Suprapubic skin (tissue), 4 donors: ENCODE measurements around the gene SDSL. TPM values are rescaled to one million over a fixed set of nuclear protein-coding genes. Genes with fewer than 3 reads are reported as not detected.

Source experiments
- DNase-seq, 2 donors: peaks; one replicate each; pipeline ENCODE4 v3.0.0-alpha.2; 2019; ENCODE audit warnings: low spot score in 2 of 2
- H3K27ac ChIP-seq: fragments of 200-600 bp; sonication (generic); one replicate; pipeline ENCODE4 v1.5.1; 2019
- H3K27me3 ChIP-seq: fragments of 200-600 bp; sonication (generic); one replicate; pipeline ENCODE4 v1.5.1; 2019
- H3K36me3 ChIP-seq: fragments of 200-600 bp; sonication (generic); one replicate; pipeline ENCODE4 v1.5.1; 2019
- H3K4me1 ChIP-seq: fragments of 200-600 bp; sonication (generic); one replicate; pipeline ENCODE4 v1.5.1; 2019
- H3K4me3 ChIP-seq: fragments of 200-600 bp; sonication (generic); one replicate; pipeline ENCODE4 v1.5.1; 2019; ENCODE audit warnings: mild to moderate bottlenecking
- H3K9me3 ChIP-seq: fragments of 200-600 bp; sonication (generic); one replicate; pipeline ENCODE4 v1.5.1; 2019
- EP300 ChIP-seq: sonication (generic); formaldehyde crosslinking; IDR thresholded peaks from one replicate; pipeline ENCODE4 v1.6.1; 2017; ENCODE audit warnings: antibody characterized with exemption
- POLR2A ChIP-seq, 2 donors: fragments of 450-650 bp; IDR thresholded peaks; one replicate each; pipeline ENCODE4 v1.6.1; 2017; ENCODE audit warnings: antibody characterized with exemption in 2 of 2, mild to moderate bottlenecking in 2 of 2, moderate library complexity in 2 of 2
- POLR2AphosphoS5 ChIP-seq, 3 donors: sonication (generic); formaldehyde crosslinking; IDR thresholded peaks; one replicate each; pipeline ENCODE4 v1.6.1; 2017; ENCODE audit warnings: antibody characterized with exemption in 3 of 3
- WGBS: methylation state at CpG from one replicate; pipeline ENCODE4 v1.1.5; 2018; 5-methylcytosine and 5-hydroxymethylcytosine counted together
- total RNA-seq, 4 donors: library from RNA; depleted of rRNA; stranded (reverse); fragments of >200 nt; gene quantifications; one replicate each; pipeline ENCODE4 v1.1.0, GENCODE V29; 2016
- TF ChIP-seq, protein P1 (sequence below), 2 donors: fragments of 200-600 bp in 1 of 2; fragments of 450-650 bp in 1 of 2; sonication (generic) in 1 of 2; IDR thresholded peaks; one replicate each; pipeline ENCODE4 v1.5.1; 2016 to 2019; ENCODE audit warnings: antibody characterized with exemption in 2 of 2, mild to moderate bottlenecking in 1 of 2, moderate library complexity in 1 of 2

Gene SDSL
- total RNA-seq, 4 donors from 2014 or later: 0.56 to 2.2 (median 1.2) TPM; not detected in 1

DNA sequence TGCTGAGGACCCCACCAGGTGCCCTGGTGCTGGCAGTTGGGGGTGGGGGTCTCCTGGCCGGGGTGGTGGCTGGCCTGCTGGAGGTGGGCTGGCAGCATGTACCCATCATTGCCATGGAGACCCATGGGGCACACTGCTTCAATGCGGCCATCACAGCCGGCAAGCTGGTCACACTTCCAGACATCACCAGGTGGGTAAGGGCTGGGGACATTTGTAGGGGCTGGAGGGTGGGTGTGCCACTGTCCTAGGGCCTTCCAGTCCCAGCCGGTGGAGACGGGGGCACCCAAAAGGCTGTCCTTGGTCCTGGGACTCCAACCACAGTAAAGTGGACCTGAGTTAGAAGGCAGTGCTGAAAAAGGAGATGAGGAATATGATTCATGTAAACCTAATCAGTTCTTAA, 13.2 kb downstream of the SDSL start:
- TF ChIP-seq POLR2AphosphoS5 (IDR thresholded peaks at IDR 0.05) (no peak), POLR2A (IDR thresholded peaks at IDR 0.05) (no peak), EP300 (no peak)
- TF ChIP-seq, protein P1, sequence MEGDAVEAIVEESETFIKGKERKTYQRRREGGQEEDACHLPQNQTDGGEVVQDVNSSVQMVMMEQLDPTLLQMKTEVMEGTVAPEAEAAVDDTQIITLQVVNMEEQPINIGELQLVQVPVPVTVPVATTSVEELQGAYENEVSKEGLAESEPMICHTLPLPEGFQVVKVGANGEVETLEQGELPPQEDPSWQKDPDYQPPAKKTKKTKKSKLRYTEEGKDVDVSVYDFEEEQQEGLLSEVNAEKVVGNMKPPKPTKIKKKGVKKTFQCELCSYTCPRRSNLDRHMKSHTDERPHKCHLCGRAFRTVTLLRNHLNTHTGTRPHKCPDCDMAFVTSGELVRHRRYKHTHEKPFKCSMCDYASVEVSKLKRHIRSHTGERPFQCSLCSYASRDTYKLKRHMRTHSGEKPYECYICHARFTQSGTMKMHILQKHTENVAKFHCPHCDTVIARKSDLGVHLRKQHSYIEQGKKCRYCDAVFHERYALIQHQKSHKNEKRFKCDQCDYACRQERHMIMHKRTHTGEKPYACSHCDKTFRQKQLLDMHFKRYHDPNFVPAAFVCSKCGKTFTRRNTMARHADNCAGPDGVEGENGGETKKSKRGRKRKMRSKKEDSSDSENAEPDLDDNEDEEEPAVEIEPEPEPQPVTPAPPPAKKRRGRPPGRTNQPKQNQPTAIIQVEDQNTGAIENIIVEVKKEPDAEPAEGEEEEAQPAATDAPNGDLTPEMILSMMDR (IDR thresholded peaks at IDR 0.05): no peak
- Histone ChIP-seq H3K27ac (no peak overlapping the region), H3K4me3 (no peak overlapping the region), H3K9me3 (no peaks in the 10 kb centered on the region), H3K27me3 (peaks cover 14% of the 10 kb centered on the region), H3K4me1 (no peaks in the 10 kb centered on the region), H3K36me3 (no peaks in the 10 kb centered on the region)
- 85% methylated on average over 5 of the region's 5 CpGs for WGBS
- DNase-seq: no peak

DNA sequence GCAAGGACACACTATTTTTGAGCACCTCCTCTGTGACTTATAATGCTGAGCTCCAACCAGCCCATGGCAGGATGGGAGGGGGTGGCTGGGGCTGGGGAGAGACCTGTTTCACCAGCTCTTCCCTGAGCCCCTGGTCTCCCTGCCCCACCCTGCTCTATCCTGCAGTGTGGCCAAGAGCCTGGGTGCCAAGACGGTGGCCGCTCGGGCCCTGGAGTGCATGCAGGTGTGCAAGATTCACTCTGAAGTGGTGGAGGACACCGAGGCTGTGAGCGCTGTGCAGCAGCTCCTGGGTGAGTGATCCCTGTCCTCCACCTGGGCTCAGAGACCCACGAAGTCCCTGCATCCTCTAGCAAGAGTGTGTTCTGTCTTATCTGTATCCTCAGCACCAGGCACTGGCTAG, 14.4 kb downstream of the SDSL start:
- Histone ChIP-seq H3K27me3 (peaks cover 24% of the 10 kb centered on the region), H3K4me3 (no peak overlapping the region), H3K9me3 (no peaks in the 10 kb centered on the region), H3K27ac (no peak overlapping the region), H3K4me1 (no peaks in the 10 kb centered on the region), H3K36me3 (no peaks in the 10 kb centered on the region)
- TF ChIP-seq EP300 (no peak), POLR2AphosphoS5 (IDR thresholded peaks at IDR 0.05) (no peak), POLR2A (IDR thresholded peaks at IDR 0.05) (no peak)
- TF ChIP-seq, protein P1 (IDR thresholded peaks at IDR 0.05): no peak
- DNase-seq: no peak
- WGBS: no CpG with 5 or more reads among the region's 6 CpGs

DNA sequence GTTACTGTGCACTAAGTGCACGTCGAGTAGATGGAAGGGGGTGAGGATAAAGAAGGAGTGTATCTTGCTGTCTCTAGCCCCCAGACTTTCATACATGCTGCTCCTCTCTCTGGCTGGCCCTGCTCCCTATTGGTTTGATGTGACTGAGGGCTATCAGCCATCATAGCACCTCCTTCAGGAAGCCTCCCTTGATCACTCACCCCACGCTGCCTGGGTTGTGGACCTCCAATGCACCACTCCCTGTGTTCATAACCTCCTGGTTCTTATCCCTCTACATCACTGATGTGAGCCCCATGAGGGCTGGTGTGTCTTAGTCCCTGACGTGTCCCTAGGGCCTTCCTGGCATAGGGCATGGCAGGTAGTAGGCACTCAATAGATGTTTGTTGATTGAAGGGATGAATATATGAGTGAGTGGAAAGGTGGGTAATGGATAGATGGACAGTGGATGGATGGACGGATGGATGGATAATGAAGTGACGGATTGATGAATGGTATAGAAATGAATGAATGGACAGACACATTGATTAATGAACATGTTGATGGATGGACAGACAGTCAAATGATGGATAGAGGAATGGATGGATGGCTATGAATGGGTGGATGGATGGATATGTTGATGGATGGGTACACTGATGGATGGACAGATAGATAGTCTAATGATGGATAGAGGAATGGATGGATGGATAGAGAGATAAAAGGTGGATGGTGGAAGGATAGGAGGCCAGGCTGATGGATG, 15.0 kb downstream of the SDSL start:
- H3K27me3 ChIP-seq: peaks cover 30% of the 10 kb centered on the region
- H3K4me1 ChIP-seq: no peaks in the 10 kb centered on the region
- no peak overlapping the region for H3K27ac ChIP-seq
- H3K36me3 ChIP-seq: no peaks in the 10 kb centered on the region
- DNase-seq: no peak
- 83% methylated on average over 6 of the region's 6 CpGs for WGBS
- no peak overlapping the region for H3K4me3 ChIP-seq
- H3K9me3 ChIP-seq: no peaks in the 10 kb centered on the region
- no peak for TF ChIP-seq POLR2A (IDR thresholded peaks at IDR 0.05)
- no peak for TF ChIP-seq EP300

DNA sequence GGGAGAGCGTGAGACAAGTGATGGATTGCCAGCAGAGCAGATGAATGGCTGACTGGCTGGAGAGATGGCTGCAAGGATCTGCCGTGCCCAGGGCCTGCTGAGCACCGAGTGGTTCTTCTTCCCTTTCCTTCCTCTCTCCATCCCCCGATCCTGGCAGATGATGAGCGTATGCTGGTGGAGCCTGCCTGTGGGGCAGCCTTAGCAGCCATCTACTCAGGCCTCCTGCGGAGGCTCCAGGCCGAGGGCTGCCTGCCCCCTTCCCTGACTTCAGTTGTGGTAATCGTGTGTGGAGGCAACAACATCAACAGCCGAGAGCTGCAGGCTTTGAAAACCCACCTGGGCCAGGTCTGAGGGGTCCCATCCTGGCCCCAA, 15.5 kb downstream of the SDSL start:
- Histone ChIP-seq H3K27ac (no peak overlapping the region), H3K4me3 (no peak overlapping the region), H3K36me3 (no peaks in the 10 kb centered on the region), H3K4me1 (no peaks in the 10 kb centered on the region), H3K9me3 (no peaks in the 10 kb centered on the region), H3K27me3 (peaks cover 33% of the 10 kb centered on the region)
- DNase-seq: no peak
- 59% methylated on average over 7 of the region's 9 CpGs for WGBS
- TF ChIP-seq POLR2AphosphoS5 (IDR thresholded peaks at IDR 0.05): no peak
- TF ChIP-seq, protein P1 (IDR thresholded peaks at IDR 0.05): no peak
- no peak for TF ChIP-seq EP300
- no peak for TF ChIP-seq POLR2A (IDR thresholded peaks at IDR 0.05)

DNA sequence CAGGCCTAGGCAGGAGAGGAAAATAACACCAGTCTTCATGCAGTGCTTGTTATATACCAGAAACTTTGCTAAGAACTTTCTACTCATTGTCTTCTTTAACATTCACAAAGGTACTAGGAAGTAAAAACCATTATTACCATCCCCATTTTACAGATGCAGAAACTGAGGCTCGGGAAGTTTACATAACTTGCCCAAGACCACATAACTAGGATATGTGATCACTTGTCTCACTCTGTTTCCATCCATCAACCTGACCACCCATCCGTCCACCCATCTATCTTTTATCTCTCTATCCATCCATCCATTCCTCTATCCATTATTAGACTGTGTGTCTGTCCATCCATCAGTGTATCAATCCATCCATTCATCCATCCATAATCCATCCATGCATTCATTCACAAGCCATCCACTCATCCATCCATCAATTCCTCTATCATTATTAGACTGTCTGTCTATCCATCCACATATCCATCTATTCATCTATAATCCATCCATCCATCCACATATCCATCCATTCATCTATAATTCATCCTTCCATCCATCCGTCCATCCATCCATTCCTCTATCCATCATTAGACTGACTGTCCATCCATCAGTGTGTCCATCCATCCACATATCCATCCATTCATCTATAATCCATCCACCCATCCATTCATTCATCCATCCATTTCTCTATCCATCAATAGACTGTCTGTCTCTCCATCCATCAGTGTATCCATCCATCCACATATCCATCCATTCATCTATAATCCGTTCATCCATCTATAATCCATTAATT, 16.5 kb downstream of the SDSL start:
- WGBS: 86% methylated on average over 4 of the region's 4 CpGs
- Histone ChIP-seq H3K27me3 (peaks cover 41% of the 10 kb centered on the region), H3K36me3 (no peaks in the 10 kb centered on the region), H3K4me1 (no peaks in the 10 kb centered on the region), H3K27ac (no peak overlapping the region), H3K9me3 (no peaks in the 10 kb centered on the region), H3K4me3 (no peak overlapping the region)
- no peak for TF ChIP-seq POLR2AphosphoS5 (IDR thresholded peaks at IDR 0.05)
- DNase-seq: no peak

DNA sequence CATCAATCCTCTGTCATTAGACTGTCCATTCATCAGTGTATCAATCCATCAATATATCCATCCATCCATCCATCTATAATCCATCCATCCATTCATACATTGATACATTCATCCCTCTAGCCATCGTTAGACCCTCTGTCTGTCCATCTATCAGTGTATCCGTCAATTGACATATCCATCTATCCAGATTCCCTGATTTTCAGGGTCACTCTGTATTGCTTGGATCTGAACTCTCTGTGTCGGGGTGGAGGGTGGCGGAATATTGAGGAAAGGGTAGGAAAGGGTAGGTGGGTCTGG, 17.1 kb downstream of the SDSL start:
- Histone ChIP-seq H3K4me1 (no peaks in the 10 kb centered on the region), H3K27ac (no peak overlapping the region), H3K27me3 (peaks cover 46% of the 10 kb centered on the region), H3K4me3 (no peak overlapping the region), H3K36me3 (no peaks in the 10 kb centered on the region), H3K9me3 (no peaks in the 10 kb centered on the region)
- no peak for TF ChIP-seq POLR2AphosphoS5 (IDR thresholded peaks at IDR 0.05)
- TF ChIP-seq EP300: no peak
- TF ChIP-seq POLR2A (IDR thresholded peaks at IDR 0.05): no peak
- TF ChIP-seq, protein P1 (IDR thresholded peaks at IDR 0.05): no peak
- no peak for DNase-seq
- WGBS: 46% methylated on average over 4 of the region's 4 CpGs
